Activated gamma-delta T cell treated with Interleukin-2 at 50 U/mL for 16 hours (primary cell): ENCODE data around the gene SPINT2.
"Not testable (repeated sequence)": the region's sequence is repeated elsewhere in the genome, so short reads cannot be mapped to it uniquely, and the experiment has no call there.

Experiments used
- DNase-seq: peaks from one replicate; pipeline ENCODE4 v3.0.0-alpha.2; 2020

SPINT2 gene

DNA sequence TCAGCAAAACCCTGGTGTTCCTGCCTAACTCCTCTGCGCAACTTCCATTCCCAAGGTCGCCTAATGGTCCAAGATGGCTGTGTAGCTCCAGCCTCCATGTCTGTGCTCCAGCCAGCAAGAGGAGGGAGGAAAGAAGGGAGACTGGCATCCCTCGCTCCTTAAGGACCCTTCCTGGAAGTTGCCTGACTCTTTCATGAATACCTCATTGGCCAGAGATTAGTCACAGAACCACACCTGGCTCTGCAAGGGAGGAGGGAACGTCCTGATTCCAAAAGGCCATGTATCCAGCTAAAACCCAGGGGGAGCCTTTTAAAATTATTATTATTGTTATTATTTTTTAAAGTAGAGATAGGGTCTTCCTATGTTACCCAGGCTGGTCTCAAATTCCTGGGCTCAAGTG lies 60.1 kb downstream of the SPINT2 start:
- no peak for DNase-seq

DNA sequence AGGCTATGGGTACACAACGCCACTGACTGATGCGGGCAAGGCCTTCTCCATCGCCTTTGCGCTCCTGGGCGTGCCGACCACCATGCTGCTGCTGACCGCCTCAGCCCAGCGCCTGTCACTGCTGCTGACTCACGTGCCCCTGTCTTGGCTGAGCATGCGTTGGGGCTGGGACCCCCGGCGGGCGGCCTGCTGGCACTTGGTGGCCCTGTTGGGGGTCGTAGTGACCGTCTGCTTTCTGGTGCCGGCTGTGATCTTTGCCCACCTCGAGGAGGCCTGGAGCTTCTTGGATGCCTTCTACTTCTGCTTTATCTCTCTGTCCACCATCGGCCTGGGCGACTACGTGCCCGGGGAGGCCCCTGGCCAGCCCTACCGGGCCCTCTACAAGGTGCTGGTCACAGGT lies 62.2 kb downstream of the SPINT2 start:
- DNase-seq = no peak

DNA sequence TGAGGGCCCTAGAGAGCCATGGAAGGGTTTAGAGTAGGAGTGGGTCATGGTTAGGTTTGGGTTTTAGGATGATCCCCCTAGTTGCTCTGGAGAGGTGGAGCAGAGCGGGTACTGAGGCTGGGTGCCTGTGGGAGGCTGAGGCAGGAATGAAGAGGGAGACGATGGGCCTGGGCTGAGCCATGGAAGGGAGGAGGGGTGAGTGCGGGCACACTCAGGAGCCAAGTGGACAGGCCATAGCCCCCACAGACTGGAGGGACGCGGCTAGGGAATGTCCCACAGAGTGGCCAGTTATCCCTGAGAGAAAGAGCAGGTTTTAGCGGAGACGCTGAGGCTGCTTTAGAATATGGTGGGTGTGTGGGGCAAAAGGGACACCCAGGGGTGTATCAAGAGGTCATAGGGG lies 65.3 kb downstream of the SPINT2 start:
- DNase-seq = no peak

DNA sequence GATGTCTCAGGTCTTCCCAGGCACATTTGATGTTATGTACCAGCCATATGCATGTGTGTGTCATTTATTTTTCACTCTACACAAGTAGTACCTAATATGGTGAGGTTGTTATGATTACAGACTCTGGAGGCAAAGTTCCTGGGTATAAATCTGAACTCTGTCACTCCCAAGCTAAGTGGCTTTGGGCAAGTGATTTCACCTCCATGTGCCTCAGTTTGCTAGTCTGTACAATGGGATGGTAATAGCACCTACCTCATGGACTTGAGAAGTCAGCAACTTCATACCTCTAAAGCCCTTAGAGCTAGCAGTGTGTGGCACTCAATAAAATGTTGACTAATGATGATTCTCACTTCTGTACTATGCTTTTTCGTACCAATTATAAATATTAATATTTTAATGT lies 67.4 kb downstream of the SPINT2 start:
- DNase-seq = no peak

DNA sequence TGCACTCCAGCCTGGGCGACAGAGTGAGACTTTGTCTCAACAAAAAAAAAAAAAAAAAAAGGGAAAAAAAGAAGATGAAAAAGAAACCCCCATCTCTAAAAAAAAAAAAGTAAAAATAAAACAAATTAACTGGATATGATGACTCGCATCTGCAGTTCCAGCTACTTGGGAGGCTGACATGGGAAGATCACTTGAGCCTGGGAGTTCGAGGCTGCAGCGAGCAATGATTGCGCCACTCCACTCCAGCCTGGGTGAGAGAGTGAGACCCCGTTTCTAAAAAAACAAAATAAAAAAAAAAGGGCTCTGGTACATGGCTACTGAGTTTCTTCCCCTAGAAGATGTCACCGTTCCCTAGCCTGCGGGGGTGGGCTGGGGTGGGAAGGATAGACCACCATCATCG lies 68.9 kb downstream of the SPINT2 start:
- DNase-seq = no peak

DNA sequence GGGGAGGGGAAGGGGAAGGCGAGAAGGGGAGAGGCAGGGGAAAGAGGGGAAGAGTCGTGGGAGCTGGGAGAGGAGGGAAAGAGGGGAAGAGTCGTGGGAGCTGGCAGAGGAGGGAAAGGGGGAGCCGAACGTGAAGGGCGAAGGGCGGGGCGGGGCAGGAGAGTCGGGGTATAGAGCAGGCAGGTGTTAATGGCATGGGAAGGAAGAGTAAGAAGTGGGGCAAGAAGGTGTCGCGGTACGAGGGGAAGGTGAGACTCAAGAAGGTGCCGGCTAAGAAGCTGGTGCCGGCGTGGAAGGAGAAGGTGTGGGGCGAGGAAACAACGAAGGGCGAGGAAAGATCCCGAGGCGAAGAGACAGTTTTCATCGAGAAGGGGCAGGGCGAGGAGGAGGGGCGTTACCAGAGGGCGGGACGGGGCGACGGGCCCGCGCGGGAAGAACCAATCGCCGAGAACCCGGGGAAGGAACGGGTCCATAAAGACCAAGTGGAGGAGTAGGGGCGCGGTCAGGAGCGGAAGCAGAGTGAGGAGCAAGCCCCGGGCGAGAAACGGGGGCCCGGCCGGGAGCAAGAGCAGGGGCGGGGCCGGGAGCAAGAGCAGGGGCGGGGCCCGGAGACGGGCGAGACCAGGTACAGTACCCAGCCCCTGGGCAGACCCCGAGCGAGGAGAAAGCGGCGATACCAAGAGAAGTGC lies 71.7 kb downstream of the SPINT2 start:
- peak; percentile 92 for DNase-seq

DNA sequence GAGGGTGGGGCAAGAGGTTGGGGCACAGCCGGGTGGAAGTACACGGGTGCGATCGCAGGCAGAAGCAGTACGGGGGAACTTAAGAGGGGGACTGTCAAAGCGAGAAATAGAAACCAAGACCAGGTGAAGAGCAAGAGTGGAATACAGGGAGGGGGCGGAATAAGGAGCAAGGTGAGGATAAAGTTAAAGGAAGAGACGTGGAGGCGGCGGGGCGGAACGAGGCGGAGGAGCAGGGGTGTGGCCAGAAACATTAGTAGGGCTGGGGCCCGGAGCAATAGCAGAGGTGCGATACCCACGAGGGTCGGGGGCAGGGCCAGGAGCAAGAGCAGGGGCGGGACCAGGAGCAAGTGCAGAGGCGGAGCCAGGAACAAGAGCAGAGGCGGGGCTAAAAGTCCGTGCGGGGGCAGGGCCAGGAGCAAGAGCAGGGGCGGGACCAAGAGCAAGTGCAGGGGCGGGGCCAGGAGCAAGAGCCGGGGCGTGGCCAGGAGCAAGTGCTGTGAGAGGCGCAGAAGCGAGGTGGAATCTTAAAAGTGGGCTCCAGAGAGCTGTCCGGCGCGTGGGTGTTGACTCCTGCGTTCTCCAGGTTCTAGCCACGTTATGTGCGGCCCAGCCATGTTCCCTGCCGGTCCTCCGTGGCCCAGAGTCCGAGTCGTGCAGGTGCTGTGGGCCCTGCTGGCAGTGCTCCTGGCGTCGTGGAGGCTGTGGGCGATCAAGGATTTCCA lies 72.4 kb downstream of the SPINT2 start:
- peak; percentile 91 for DNase-seq

DNA sequence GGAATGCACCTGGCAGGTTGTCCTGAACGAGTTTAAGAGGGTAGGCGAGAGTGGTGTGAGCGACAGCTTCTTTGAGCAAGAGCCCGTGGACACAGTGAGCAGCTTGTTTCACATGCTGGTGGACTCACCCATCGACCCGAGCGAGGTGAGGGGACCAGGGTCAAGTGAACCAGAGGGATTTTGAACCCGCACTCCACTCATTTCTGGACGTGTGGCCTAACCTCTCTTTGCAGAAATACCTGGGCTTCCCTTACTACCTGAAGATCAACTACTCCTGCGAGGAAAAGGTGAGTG lies 72.9 kb downstream of the SPINT2 start:
- DNase-seq = no peak

DNA sequence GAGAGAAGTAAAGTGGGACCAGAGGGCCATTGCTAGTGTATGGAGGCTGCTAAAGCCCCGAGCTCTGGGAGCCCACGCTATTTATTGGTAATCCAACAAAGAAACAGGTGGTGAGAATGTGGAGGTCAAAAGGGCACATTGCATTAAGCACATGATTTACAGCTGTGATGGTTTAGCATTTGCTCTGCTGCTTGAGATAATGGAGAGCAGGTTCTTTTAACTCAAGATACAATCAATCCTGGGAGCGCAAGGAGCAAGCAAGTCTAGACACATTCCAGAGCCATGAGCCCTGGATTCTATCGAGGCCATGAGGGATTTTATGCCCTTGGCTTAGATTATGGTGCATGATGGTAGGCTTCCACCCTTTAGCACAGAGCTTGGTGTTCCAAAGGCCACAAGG lies 74.6 kb downstream of the SPINT2 start:
- not testable (repeated sequence) for DNase-seq

DNA sequence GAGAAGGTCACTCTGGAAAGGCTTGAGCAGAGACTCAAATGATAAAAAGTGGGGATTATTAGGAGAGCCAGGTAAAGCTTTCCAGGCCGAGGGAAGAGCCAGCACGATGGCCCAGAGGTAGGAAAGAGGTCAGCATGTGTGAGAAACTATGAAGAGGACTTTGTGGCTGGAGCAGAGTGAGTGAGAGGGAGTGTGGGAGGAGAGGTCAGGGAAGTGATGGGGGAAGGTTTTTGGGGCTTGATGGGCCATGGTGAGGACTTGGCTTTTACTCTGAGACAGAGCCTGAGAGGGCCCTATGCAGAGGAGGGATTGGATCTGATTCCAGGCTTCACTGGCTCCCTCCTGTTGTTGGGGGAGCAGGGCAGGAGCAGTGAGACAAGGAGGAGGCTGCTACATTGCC lies 76.6 kb downstream of the SPINT2 start:
- DNase-seq = no peak
